NCI-H1694 treated with DMSO at 0.1 percent for 48 hours (cell line): ENCODE results near the gene RAB35.
"Not testable (repeated sequence)": the region's sequence is repeated elsewhere in the genome, so short reads cannot be mapped to it uniquely, and the experiment has no call there.

ENCODE experiments used
- DNase-seq: peaks from one replicate; lab custom pipeline; 2025; lab: John Stamatoyannopoulos, UW

The RAB35 gene

GRCh38 chr12:120060717-120061116 lies 55.8 kb downstream of the RAB35 start:
- no peak for DNase-seq

GRCh38 chr12:120060196-120060595 lies 56.4 kb downstream of the RAB35 start:
- no peak for DNase-seq

GRCh38 chr12:120056739-120057138 lies 59.8 kb downstream of the RAB35 start:
- DNase-seq, result no peak

GRCh38 chr12:120055231-120056000 lies 61.1 kb downstream of the RAB35 start:
- DNase-seq, result no peak

- no peak for DNase-seq
Measured at GRCh38 chr12:120054293-120054692, 62.3 kb downstream of the RAB35 start.

GRCh38 chr12:120051535-120051934 lies 65.0 kb downstream of the RAB35 start:
- DNase-seq, result no peak

- DNase-seq, result no peak
Measured at GRCh38 chr12:120049426-120049825, 67.1 kb downstream of the RAB35 start.

- DNase-seq, result no peak
Measured at GRCh38 chr12:120048263-120048662, 68.3 kb downstream of the RAB35 start.

- no peak for DNase-seq
Measured at GRCh38 chr12:120047072-120047471, 69.5 kb downstream of the RAB35 start.

GRCh38 chr12:120045367-120045766 lies 71.2 kb downstream of the RAB35 start:
- DNase-seq, result not testable (repeated sequence)
